Measurements from ENCODE around the gene ITPKC.

The ITPKC gene

DNA sequence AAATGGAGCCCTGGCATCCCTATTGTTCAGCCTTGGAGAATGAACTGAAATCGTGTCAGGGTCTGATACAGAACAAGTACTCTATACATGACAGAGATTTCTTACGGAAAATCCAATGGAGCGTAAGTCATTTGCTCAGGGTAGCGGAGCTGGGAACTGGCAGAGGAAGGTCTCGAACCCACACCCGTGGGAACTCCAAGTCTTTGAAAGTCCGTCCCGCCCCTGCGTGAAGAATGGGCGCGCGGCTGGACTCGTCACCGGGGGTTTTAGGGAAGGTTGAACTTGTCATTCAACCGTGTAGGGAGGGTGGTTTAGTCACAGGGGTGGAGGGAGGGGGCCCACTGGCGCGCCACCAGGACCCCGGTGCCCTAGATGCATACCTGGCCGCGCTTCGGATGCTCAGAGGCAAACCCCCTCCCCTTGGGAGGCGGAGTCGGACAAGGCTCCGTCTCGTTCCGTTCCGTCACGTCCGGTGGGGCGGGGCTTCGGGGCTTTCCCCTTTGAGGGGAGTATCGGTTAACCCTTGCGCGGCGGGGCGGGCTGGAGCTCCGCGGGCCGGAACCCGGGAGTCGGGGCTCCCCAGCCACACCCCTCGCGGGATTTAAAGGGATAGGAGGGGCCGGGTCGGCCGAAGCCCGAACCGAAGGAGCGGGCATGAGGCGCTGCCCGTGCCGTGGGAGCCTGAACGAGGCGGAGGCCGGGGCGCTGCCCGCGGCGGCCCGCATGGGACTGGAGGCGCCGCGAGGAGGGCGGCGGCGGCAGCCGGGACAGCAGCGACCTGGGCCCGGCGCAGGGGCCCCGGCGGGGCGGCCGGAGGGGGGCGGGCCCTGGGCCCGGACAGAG is at the start of gene ITPKC, which contains the start of gene COQ8B:
TSS of gene ITPKC (plus strand) at position 631 of the 843 bp plus-strand sequence. CDS start at position 655, 24 bp downstream.
TSS of gene COQ8B (minus strand) at position 405 of the 843 bp plus-strand sequence. CDS start 2,254 bp downstream, outside the sequence.
- DNase-seq, result peak; percentile 98

DNA sequence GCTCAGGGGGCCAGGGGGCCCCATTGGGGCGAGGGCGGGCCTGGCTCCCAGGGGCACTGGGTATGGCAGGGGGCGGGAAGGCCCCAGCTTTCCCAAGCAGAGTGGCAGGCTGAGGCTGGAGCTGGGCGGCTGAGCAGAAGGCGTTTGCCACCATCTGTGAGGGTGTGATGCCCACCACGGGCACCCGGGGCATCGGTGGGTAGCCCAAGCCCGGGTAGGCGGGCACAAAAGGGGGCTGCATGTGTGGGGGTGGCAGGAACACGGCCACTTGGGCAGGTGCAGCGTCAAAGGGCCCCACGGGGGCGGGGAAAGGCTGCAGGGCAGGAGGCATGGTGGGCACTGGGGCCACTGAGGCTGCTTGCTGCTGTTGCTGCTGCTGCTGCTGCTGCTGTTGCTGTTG is 49.3 kb upstream of the ITPKC start:
- no peak for DNase-seq

DNA sequence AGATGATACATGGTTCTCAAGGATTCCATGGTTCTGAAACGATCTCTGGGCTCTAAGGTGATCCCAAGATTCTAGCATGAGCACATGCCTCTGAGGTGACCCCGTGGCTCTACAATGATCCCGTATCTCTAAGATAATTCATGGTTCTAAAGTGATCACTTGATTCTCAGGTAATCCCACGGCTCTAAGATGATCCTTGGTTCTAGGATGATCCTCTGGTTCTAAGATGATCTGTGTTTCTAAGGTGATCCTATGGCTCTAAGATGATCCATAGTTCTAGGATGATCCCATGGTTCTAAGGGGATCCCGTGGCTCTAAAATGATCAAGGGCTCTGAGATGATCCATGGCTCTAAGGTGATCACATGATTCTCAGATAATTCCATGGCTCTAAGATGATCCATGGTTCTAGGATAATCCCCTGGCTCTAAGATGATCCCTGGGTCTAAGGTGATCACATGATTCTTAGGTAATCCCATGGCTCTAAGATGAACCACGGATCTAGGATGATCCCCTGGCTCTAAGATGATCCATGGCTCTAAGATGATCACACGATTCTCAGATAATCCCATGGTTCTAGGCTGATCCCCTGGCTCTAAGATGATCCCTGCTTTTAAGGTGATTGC is 47.8 kb upstream of the ITPKC start:
- DNase-seq, result no peak

DNA sequence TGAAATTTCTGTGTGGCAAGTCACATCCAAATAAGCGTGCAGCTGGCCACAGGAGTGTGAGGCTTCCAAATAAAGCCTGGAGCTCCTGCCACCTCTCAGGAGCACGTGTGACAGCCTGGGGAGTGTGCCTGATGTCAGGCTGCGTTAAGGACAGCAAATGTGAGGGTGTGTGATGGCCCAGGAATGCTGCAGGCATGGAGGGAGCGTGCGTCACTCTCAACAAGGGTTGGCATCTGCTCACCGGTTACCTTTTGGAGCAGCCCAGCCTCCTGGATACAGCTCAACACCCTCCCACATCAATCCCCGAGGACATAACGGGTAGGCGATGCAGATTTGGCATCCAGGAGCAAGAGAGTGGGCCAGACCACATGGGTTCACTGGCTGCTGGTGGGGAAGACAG is 45.5 kb upstream of the ITPKC start:
- no peak for DNase-seq

- no peak for DNase-seq
Observed at GRCh38 chr19:40672038-40672437, 44.9 kb upstream of the ITPKC start.

DNA sequence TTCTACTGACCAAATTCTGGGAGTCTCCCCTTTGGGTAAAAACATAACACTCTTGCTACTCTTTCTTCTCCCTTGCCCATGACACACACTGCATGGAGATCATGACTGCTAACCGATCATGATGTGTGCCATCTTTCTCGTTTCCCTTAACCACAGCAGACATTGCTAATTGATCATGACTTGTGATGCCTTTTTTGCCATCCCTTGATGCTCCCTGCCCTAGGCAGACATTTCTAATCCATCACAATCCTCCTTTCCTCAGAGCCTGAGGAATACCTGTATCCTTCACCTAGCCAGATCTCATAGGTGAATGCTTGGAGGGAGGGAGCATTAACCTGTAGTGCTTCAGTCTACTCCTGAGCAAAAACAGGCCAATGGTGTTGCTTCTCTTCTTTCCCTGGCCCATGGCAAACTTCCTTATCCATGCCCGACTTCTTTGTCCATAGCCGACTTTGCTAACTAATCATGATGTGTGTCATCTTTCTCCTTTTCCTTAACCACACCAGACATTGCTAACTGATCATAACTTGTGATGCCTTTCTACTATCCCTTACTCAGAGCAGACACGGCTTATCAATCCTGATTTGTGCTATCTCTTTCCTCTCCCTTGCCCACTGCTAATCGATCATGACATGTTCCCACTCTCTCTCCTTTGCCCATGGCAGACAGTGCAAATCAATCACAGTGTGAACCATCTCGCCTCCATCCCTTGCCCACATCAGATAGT is 44.2 kb upstream of the ITPKC start:
- DNase-seq, result no peak

- DNase-seq, result no peak
Observed at GRCh38 chr19:40673397-40673796, 43.5 kb upstream of the ITPKC start.

GRCh38 chr19:40674291-40674690 is 42.6 kb upstream of the ITPKC start:
- no peak for DNase-seq

- DNase-seq, result no peak
Observed at GRCh38 chr19:40677156-40677555, 39.8 kb upstream of the ITPKC start.

GRCh38 chr19:40681039-40681438 is 35.9 kb upstream of the ITPKC start:
- DNase-seq, result no peak

DNA sequence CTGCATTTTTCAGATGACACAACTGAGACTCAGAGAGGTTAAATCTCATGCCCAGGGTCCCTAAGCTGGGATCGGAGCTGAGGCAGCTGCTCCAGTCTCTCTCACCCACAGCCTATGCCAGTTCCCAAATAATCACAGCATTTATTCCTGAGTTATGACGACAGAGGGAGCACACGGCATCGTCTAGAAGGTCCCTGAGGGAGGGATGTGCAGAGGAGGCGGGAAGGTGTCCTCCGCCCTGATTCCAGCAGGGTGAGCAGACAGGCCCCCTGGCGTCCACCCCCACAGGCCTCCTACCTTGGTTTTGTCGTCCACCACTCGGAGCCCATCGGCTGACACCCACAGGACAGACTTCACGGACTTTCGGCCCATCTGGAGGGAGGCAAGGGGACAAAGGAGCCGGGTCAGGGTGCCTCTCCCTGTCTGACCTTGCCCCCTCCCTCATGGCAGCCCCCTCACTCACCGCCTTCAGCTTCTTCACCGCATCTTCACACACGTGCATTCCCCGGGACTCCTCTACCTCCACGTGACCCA is 34.4 kb upstream of the ITPKC start:
- DNase-seq, result no peak

GRCh38 chr19:40683437-40683836 is 33.5 kb upstream of the ITPKC start:
- no peak for DNase-seq

DNA sequence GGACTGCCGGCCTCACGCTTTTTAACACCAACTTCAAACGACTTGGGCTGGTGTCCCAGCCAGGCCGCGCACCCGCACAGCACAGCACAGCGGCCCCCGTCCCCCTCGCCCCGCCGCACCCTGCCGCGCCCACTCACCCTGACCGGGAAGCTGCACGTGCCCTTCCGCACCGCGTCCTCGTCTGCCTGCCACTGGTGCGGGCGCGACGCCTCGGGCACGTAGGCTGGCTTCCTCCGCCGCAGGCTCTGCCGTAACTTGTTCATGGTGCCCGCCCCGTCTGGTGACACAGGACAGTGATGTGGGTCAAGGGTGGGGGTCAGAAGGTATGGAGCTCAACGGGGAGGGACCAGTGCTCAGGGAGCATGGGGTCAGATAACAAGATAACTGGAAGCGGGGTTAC is 32.6 kb upstream of the ITPKC start:
- DNase-seq, result no peak

DNA sequence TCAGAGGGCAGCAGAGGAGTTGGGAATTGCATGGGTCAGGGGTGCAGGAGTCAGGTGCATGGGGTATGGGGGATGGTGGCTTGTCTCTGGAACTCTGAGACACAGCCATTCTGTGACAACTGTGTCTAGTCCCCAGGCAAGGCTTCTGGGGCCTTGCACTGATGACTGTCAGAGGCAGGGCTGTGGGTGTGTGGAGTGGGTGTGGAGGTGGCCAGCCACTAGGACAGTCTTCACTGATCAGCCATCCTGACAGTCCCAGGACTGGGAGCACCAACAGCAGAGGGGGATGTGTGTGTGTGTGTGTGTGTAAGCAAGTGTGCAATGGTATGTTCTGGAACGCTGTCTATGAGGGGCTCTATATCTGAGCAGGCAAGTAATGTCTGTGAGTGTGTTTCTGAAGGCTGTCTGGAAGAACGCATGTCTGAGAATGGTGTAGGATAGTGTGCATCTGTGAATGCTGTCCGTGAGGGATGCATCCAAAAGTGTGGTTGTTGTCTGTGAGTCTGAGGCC is 31.8 kb upstream of the ITPKC start:
- DNase-seq, result no peak

DNA sequence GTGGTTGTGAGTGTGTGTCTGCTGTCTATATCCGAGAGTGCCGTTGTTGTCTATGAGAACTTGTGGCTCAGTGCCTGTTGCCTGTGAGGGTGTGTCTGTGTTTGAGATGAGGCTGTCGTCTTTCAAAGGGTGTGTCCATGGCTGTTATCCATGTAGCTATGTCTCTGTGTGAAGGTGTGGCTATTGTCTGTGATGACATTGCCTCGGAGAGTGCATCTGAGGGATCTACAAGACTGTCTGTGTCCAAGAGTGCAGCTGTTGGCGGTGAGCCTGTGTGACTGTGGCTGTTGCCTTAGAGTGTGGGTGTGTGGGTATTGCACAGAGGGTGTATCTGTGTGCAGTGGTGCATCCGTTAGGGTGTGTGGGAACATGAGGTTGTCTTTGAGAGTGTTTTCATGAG is 31.3 kb upstream of the ITPKC start:
- no peak for DNase-seq

- no peak for DNase-seq
Observed at GRCh38 chr19:40686882-40687524, 29.9 kb upstream of the ITPKC start.

DNA sequence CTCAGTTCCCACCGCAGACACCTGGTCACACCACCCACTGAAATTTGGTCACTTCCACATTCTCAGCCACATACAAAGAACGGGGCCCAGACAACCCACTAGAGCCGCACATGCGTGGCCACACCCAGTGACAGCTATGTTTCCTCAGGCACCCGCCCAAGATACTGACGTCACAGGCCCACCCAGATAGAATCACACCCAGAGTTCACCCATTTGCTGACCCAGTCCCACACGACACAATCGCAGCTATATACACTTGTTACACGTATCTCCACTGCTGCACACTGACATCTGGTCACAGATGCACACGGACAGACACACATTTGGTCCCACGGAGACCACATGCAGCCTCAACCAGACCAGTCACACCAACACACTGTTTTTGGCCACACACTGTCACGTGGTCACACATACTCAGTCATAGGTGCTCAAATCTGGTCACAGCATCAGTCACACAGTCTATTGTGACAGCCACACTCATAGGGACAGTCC is 29.3 kb upstream of the ITPKC start:
- DNase-seq, result peak; percentile 86

DNA sequence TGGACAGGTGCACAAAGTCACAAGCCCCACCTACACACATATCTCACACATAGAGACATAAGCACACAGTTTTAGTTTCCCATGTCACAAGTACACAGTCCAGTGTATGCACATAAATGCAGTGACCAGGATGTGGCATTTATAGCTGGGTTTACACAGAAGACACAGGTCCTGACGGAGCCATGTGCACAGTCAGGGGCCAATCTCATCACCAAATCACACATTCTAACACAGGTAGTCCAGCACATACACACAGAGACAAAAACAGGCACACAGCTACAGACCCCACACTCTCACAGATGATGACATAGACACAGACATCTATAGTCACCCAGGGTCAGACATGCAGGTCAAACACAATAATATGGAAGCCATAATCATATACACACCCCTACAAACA is 28.6 kb upstream of the ITPKC start:
- DNase-seq, result no peak

- no peak for DNase-seq
Observed at GRCh38 chr19:40688987-40689338, 27.9 kb upstream of the ITPKC start.

DNA sequence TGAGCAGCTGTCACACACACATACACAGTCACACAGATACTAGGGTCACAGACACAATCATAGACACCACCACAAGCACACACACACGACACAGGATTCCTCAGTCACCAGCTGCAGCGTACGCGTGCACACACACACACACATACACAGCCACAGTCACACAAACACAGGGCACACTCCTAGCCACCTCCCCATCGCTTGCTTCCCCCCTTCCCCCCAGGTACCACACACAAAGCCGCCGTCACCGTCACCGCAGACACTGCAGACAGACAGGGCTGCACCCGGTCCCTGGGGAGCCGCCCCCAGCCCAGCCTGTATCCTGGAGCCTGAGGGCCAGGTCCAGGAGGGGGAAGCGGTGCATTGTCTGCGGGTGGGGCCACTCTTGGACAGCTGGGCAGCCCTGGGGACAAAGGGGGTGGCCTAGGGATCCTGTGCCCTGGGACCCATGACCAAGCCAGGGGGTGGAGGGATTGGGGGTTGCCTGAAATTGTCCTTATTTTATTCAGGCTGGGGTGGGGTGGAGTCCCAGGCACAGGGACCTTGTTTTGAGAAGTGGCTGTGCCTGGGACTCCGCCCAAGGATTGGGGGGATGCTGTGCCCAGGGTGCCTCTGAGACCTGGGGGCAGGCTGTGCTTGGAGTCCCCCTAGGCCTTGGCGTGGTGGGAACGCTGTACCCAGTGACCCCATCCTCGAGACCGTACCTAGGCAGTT is 27.4 kb upstream of the ITPKC start:
- peak; percentile 70 for DNase-seq

GRCh38 chr19:40690050-40690692 is 26.7 kb upstream of the ITPKC start, which contains the start of gene NUMBL:
TSS of gene NUMBL (minus strand) at chr19:40690651. CDS start at chr19:40690483, 168 bp downstream.
- DNase-seq, result no peak
